GM18868 (cell line): ENCODE data around the gene QTRT2.
A peak's percentile ranks its signal among the peaks of the same experiment; 100 is the strongest.

ENCODE experiments used
- ATAC-seq: cut with Tn5 transposase; IDR thresholded peaks from one replicate; pipeline ENCODE4 v1.9.1; 2021; ENCODE audit warnings: mild to moderate bottlenecking, moderate library complexity; ENCODE audit not compliant: unreplicated experiment

QTRT2 gene

GRCh38 chr3:114056130-114057010, at the start of gene QTRT2, which contains the start of gene CCDC191:
TSS of gene QTRT2 (plus strand) at chr3:114056737. CDS start at chr3:114065258, 8,521 bp downstream.
TSS of gene CCDC191 (minus strand) at chr3:114056526. CDS start at chr3:114056466, 60 bp downstream.
- ATAC-seq: peak; percentile 97

- peak; percentile 97 for ATAC-seq
These were observed 45.3 kb upstream of the QTRT2 start for GRCh38 chr3:114011059-114011797.

DNA sequence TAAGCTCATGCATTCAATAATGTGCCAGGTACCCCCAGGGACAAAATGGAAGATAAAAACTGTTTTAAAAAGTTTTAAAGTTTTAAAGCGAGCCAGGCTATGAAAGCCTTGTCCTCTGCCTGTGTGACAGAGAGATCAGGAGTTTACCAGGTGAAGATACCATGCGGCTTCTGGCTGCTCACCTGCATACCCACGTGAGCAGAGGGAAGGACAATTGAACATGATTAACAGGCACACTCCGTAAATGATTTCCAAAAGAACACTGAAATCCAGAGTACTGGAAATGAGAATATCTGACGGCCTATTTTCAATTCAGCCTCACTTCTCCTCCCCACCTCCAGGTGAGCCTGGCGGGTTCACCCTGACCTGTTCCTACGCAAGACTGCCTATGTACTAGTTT, 42.3 kb upstream of the QTRT2 start:
- ATAC-seq: no peak

DNA sequence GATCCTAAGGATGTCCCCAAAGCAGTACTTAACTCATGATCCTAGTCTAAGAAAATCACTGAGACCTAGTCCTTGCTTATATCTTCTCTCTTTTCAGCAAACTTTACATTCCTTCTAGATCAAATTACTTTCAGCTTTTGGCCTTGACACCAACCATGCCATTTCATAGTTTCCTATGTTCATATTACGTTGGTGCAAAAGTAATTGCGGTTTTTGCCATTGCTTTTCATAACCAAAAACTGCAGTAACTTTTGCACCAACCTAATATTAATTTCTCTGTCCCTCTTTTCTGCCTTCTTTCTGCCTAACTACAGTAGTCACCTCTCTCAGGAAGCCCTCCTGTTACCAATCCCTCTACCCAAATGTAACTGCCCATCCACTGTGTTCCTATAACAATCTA, 37.1 kb upstream of the QTRT2 start:
- ATAC-seq: no peak

- ATAC-seq: no peak
These were observed 35.6 kb upstream of the QTRT2 start for GRCh38 chr3:114020907-114021306.

DNA sequence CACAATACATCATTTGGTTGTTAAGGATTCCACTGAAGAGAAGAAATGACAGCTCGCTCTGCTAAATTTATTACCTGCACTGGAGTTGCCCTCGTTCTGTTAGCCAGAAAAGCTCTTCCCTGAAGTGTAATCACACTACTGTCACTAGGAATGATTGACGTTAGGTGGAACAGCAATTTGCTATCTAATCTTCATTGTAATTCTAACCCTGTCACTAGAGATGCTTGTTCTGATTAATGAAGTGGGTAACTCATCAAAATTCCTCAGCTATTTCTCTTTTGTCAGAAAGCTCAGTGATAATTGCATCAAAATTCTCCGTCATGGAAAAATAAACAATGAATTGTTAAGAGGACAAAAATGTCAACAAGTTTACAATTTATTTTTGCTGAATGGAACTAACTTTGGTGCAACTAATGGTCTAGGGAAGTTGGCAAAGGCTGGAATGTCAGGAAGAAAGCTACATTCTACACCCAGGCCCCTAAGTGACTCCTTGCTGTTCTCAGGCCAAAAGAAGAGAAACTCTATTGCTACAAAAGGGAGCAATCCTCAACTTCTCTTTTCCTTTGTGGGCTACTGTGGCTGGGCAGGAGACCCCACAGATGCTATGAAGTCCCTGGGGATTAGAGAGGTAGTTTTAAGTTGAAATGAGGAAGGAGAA, 34.3 kb upstream of the QTRT2 start:
- ATAC-seq: no peak

- no peak for ATAC-seq
These were observed 31.1 kb upstream of the QTRT2 start for GRCh38 chr3:114025451-114025850.

DNA sequence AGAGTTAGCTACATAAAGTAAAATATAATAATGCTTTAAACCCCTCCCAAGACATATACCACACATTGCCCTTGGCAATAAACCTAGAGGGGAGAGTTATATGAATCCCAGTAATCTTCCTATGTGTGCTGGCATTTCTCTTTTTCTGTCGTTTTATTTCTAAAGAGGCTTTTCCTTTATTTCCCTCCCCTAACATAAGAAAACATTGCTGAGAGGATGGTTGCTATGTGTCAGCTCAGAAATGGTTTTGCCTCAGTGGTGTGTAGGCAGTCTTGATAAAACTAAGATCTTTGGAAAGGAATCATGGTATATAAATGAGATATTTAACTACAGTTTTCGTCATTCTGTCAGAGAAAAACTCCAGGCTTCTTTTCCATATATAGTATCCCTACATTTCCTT, 30.2 kb upstream of the QTRT2 start:
- ATAC-seq: no peak

DNA sequence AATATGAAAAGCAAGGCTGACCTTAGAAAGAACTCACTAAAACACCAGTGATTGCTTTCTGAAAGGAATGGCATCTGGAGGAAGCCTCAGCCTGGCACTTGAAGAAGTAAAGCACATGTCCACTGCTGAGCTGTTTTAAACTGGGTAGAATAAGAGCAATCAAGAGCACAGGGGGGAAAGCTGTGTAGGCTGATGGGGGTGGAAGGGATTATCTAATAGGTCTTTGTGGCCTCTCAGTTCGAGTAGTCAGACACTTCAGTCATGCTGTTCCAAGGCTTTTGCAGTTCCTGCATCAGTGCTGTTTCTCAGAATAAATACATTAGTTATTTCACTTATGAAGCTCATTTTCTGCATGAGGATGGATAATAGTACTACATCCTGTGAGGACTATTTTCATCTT, 22.8 kb upstream of the QTRT2 start:
- ATAC-seq: no peak

DNA sequence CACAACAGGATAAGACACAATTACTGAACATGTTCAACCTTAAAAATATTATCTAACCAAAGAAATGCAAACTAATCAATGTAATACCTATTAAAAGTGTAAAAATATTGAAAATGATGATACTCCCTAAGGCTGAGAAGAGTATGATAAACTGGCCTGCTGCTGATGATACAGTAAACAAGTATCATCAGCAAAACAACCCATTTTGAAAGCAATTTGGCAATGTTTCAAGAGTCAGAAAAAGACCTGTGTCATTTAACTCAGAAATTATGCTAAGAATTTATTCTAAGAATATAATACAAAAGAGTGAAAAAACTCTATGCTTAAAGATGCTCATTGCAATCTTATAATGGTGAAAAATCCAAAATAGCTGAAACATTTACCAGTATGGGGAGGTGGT, 22.3 kb upstream of the QTRT2 start:
- ATAC-seq: no peak

DNA sequence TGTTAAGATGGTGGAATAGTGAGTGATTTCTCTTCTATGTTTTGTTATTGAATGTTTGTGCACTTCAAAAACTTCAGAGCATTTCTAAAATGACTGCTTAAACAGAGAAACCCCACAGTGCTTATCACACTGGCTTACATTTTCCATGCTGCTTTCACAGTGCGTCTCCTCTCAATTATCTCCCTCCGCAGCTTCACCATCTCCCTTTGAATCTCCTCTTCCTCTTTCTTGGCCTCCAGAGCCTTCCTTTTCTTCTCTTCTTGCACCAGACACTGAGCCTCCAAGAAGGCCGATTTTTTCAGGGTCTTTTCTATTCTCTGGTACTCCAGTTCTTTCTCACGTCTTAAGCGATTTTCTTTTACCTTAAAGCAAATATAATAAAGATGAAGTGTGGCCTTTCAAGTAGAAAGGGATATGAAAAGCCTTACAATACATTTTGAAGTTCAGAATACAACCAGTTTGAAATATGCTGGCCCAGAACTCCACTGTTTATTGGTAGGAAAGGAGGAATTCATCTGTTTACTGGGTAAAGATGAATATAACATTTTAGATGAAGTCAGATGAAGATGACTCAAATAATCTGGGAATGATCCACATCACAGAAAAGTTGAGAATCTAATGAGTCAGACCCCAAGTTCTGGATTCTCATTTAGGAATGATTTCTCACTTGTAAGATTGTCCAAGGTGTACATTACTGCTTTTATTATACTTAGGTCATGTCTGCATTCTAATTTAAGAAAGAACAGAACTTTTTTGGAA, 21.6 kb upstream of the QTRT2 start:
- ATAC-seq: no peak

DNA sequence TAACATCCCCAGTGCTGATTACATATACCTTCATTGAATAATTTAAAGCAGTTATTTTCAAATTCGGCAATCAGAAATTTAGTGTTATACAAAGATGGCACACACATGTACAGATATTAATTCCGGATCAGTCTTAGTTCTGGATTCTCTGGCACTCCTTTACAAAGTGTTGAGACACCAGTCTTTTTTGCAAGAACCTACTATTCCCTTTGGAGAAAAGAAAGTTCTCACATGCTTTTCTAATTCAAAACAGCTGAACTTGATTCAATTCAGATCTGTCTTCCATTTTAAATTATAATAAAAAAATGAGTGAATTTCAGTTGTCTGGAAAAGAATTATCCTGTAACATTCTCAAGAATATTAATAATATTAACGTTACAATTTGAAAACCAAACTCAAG, 20.6 kb upstream of the QTRT2 start:
- ATAC-seq: no peak

- no peak for ATAC-seq
These were observed 13.3 kb upstream of the QTRT2 start for GRCh38 chr3:114043205-114043604.

GRCh38 chr3:114052216-114052615, 4.3 kb upstream of the QTRT2 start:
- no peak for ATAC-seq

DNA sequence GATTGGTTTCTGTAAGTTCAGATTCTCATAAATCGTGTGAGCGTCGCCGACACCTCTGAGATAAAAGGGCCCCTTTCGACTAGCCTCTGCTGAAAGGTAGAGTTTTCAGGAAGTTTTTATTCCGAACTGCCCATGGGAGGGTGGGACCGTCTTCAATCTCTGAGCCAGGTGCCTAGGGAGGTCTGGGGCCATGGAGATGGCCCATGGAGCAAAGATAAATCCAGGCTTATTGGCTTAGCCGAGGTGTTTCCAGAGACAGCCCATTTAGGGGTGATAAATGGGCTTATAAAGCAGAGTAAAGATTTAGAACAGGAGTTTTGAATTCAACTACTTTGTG, 442 bp downstream of the QTRT2 start:
- ATAC-seq: peak; percentile 1

GRCh38 chr3:114058646-114059045, 2.1 kb downstream of the QTRT2 start:
- ATAC-seq: no peak

- ATAC-seq: no peak
These were observed 4.5 kb downstream of the QTRT2 start for GRCh38 chr3:114060906-114061655.

- no peak for ATAC-seq
These were observed 11.3 kb downstream of the QTRT2 start for GRCh38 chr3:114067804-114068203.

DNA sequence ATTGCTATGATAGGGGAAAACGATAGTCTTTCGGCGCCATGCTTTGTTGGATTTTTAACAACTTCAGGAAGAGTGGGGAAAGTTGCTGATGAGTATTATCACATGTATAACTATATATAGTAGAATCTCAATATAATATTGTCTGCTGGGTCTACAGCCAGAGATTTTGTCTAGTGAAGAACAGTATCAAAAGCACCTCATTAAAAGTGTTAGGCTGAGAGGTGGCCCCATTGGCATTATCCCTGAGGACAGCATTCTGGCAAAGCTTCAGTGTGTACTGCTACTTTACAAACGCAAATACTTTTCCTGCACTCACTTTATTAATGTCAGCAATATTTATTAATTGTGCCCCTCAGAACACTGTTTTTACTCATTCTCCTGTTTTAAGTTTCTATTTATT, 11.8 kb downstream of the QTRT2 start:
- ATAC-seq: no peak

GRCh38 chr3:114071786-114072185, 15.2 kb downstream of the QTRT2 start:
- ATAC-seq: no peak
